Hepatocyte (in vitro differentiated cells): Measurements from ENCODE around the gene APOOL. TPM values are rescaled to one million over a fixed set of nuclear protein-coding genes. Genes with fewer than 3 reads are reported as not detected.
A peak's percentile ranks its signal among the peaks of the same experiment; 100 is the strongest.
"Not testable (repeated sequence)": the region's sequence is repeated elsewhere in the genome, so short reads cannot be mapped to it uniquely, and the experiment has no call there.

Experiments used
- DNase-seq: peaks from one replicate; pipeline ENCODE4 v3.0.0-alpha.2; 2016; ENCODE audit warnings: low spot score
- H2AFZ ChIP-seq: fragments of 200-600 bp; sonication (generic); 2 replicates; pipeline ENCODE4 v1.6.0; 2016; ENCODE audit warnings: antibody characterized with exemption, mild to moderate bottlenecking
- H3K27ac ChIP-seq: fragments of 200-600 bp; sonication (generic); 2 replicates; pipeline ENCODE4 v1.5.1; 2016; ENCODE audit warnings: mild to moderate bottlenecking
- H3K27me3 ChIP-seq: fragments of 200-600 bp; sonication (generic); 2 replicates; pipeline ENCODE4 v1.6.1; 2016
- H3K36me3 ChIP-seq: fragments of 200-600 bp; sonication (generic); replicated peaks from 2 replicates; pipeline ENCODE4 v1.5.1; 2016; ENCODE audit warnings: low read depth; ENCODE audit not compliant: insufficient read depth
- H3K4me1 ChIP-seq: fragments of 200-600 bp; sonication (generic); 2 replicates; pipeline ENCODE4 v1.5.1; 2016; ENCODE audit warnings: mild to moderate bottlenecking, moderate library complexity; ENCODE audit not compliant: insufficient read depth
- H3K4me2 ChIP-seq: fragments of 200-600 bp; sonication (generic); 2 replicates; pipeline ENCODE4 v1.6.0; 2016
- H3K4me3 ChIP-seq: fragments of 200-600 bp; sonication (generic); 2 replicates; pipeline ENCODE4 v1.5.1; 2016; ENCODE audit warnings: mild to moderate bottlenecking
- H3K79me2 ChIP-seq: fragments of 200-600 bp; sonication (generic); 2 replicates; pipeline ENCODE4 v1.6.0; 2017; ENCODE audit warnings: mild to moderate bottlenecking
- H3K9me2 ChIP-seq: fragments of 200-600 bp; sonication (generic); replicated peaks from 2 replicates; pipeline ENCODE4 v1.6.0; 2017; ENCODE audit warnings: mild to moderate bottlenecking; ENCODE audit not compliant: insufficient read depth
- H3K9me3 ChIP-seq: fragments of 200-600 bp; sonication (generic); 2 replicates; pipeline ENCODE4 v1.5.1; 2016; ENCODE audit warnings: low read depth, mild to moderate bottlenecking
- H4K20me1 ChIP-seq: fragments of 200-600 bp; sonication (generic); 2 replicates; pipeline ENCODE4 v1.6.0; 2016; ENCODE audit warnings: mild to moderate bottlenecking; ENCODE audit not compliant: insufficient read depth, poor library complexity, severe bottlenecking
- EZH2 ChIP-seq: fragments of 200-600 bp; sonication (generic); IDR thresholded peaks from 2 replicates; pipeline ENCODE4 v1.6.1; 2016; ENCODE audit warnings: antibody characterized with exemption, mild to moderate bottlenecking, borderline replicate concordance
- EZH2phosphoT487 ChIP-seq: fragments of 200-600 bp; sonication (generic); IDR thresholded peaks from one replicate; pipeline ENCODE4 v1.6.1; 2018; ENCODE audit warnings: antibody characterized with exemption, mild to moderate bottlenecking, low read depth, moderate library complexity; ENCODE audit not compliant: unreplicated experiment, severe bottlenecking
- WGBS: methylation state at CpG from one replicate; pipeline ENCODE4 v1.1.6; 2016; ENCODE audit warnings: low lambda C conversion rate; ENCODE audit errors: missing lambda C conversion rate; 5-methylcytosine and 5-hydroxymethylcytosine counted together
- polyA plus RNA-seq: library from polyadenylated mRNA; unstranded; fragments of >200 nt; fragmentation: Nextera tagmentation; extraction: Ambion mirVana; gene quantifications from 2 replicates; pipeline ENCODE4 v1.2.1, GENCODE V29; 2016
- total RNA-seq: library from RNA; depleted of rRNA; stranded (reverse); fragments of >200 nt; gene quantifications from 2 replicates; pipeline ENCODE4 v1.2.3, GENCODE V29; 2014
- TF ChIP-seq, protein P1 (sequence below): fragments of 200-600 bp; sonication (generic); IDR thresholded peaks from 2 replicates; pipeline ENCODE4 v1.5.1; 2016; ENCODE audit warnings: antibody characterized with exemption, mild to moderate bottlenecking; ENCODE audit not compliant: poor library complexity

The APOOL gene, protein sequence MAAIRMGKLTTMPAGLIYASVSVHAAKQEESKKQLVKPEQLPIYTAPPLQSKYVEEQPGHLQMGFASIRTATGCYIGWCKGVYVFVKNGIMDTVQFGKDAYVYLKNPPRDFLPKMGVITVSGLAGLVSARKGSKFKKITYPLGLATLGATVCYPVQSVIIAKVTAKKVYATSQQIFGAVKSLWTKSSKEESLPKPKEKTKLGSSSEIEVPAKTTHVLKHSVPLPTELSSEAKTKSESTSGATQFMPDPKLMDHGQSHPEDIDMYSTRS
- total RNA-seq (22.0 and 23.7 TPM in 2 replicates), polyA plus RNA-seq (3.7 and 5.7 TPM in 2 replicates)

DNA sequence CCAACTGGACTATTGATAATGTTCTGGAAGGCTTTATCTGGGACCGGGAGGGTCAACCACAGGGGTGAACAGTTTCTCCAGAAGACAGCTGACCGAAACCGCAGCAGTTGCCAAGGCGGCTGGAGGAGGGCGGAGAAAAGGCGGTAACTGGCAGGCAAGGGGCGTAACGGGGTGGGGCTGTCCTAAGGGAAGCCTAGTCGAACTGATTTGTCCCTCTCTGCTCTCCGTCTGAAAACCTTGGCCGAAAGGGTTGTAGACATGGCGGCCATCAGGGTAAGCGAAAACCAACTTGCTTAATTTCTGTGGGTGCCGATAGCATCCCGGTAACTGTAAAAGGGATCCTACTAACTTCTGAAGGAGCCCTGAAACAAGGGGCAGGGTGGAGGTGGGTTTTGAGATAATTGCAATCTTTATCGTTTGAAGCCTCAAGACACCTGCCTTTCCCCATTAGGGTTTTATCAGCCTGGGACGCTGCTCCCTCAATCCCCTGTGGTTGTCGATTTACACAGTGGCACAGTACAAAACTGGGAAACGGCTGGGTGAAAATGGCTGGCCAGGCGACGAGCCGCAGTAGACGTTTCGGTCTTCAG lies at the start of gene APOOL:
Gene APOOL, plus strand, starts transcription at position 223 of the 590 bp plus-strand sequence. Its CDS starts 36 bp downstream, at position 259.
- Histone ChIP-seq H3K9me3 (no peaks in the 10 kb centered on the region), H3K4me3 (peak within 1 kb of the TSS; percentile 32), H3K4me2 (peak within 1 kb of the TSS; percentile 74), H3K4me1 (no peaks in the 10 kb centered on the region), H4K20me1 (no peaks in the 10 kb centered on the region), H2AFZ (peak within 1 kb of the TSS; percentile 34), H3K36me3 (no peaks in the 10 kb centered on the region), H3K27ac (peak within 1 kb of the TSS; percentile 80), H3K79me2 (peaks cover 23% of the 10 kb centered on the region), H3K9me2 (no peaks in the 10 kb centered on the region), H3K27me3 (no peaks in the 10 kb centered on the region)
- DNase-seq = peak; percentile 90
- TF ChIP-seq EZH2 (no peak), EZH2phosphoT487 (no peak)
- TF ChIP-seq, protein P1, sequence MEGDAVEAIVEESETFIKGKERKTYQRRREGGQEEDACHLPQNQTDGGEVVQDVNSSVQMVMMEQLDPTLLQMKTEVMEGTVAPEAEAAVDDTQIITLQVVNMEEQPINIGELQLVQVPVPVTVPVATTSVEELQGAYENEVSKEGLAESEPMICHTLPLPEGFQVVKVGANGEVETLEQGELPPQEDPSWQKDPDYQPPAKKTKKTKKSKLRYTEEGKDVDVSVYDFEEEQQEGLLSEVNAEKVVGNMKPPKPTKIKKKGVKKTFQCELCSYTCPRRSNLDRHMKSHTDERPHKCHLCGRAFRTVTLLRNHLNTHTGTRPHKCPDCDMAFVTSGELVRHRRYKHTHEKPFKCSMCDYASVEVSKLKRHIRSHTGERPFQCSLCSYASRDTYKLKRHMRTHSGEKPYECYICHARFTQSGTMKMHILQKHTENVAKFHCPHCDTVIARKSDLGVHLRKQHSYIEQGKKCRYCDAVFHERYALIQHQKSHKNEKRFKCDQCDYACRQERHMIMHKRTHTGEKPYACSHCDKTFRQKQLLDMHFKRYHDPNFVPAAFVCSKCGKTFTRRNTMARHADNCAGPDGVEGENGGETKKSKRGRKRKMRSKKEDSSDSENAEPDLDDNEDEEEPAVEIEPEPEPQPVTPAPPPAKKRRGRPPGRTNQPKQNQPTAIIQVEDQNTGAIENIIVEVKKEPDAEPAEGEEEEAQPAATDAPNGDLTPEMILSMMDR = no peak
- WGBS = 52% methylated on average over 24 of the region's 24 CpGs

DNA sequence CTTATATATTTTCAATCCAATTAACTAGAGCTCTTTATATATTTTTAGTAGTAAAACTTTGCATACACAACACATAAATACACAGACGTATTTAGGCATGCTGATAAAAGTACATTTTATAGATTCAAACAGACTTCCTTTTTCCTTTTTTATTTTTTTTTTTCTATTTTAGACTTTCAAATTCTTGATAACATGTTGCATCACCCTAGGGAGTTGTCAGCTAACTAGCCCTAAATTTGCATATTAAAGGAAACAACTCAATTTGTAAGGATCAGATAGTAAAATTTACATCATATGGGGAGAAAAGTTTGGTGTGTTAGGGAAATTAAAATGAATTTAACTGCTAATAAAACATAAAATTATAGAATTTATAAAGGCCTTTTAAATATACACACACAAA lies 47.4 kb upstream of the APOOL start:
- no peaks in the 10 kb centered on the region for H3K27me3 ChIP-seq

DNA sequence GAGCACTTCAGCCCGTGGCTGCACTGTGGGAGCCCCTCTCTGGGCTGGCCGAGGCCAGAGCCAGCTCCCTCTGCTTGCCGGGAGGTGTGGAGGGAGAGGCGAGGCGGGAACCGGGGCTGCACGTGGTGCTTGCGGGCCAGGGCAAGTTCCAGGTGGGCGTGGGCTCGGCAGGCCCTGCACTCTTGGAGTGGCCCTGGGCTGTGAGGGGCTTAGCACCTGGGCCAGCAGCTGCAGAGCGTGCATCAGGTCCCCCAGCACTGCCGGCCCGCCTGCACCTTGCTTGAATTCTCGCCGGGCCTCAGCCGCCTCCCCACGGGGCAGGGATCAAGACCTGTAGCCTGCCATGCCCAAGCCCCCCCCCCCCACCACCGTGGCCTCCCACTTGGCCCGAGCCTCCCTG lies 28.9 kb upstream of the APOOL start:
- H3K9me3 ChIP-seq = no peaks in the 10 kb centered on the region
- H3K4me3 ChIP-seq = no peak overlapping the region
- TF ChIP-seq EZH2 = no peak
- TF ChIP-seq, protein P1 = no peak
- no peak for TF ChIP-seq EZH2phosphoT487
- no peaks in the 10 kb centered on the region for H3K79me2 ChIP-seq
- H3K4me1 ChIP-seq = no peaks in the 10 kb centered on the region
- no peak overlapping the region for H2AFZ ChIP-seq
- no peak overlapping the region for H3K27ac ChIP-seq
- DNase-seq = no peak
- H3K27me3 ChIP-seq = no peaks in the 10 kb centered on the region
- WGBS = 78% methylated on average over 10 of the region's 19 CpGs
- H3K36me3 ChIP-seq = no peaks in the 10 kb centered on the region
- H4K20me1 ChIP-seq = no peaks in the 10 kb centered on the region
- H3K9me2 ChIP-seq = no peaks in the 10 kb centered on the region
- no peak overlapping the region for H3K4me2 ChIP-seq

More for the DNA sequence above, 47.4 kb upstream of the APOOL start:
- TF ChIP-seq EZH2 = no peak
- TF ChIP-seq, protein P1 = no peak
- TF ChIP-seq EZH2phosphoT487 = no peak
- Histone ChIP-seq H3K4me3 (no peak overlapping the region), H3K9me3 (no peaks in the 10 kb centered on the region), H2AFZ (no peak overlapping the region), H3K36me3 (no peaks in the 10 kb centered on the region), H4K20me1 (no peaks in the 10 kb centered on the region), H3K27ac (no peak overlapping the region), H3K4me1 (no peaks in the 10 kb centered on the region), H3K4me2 (no peak overlapping the region), H3K9me2 (no peaks in the 10 kb centered on the region), H3K79me2 (no peaks in the 10 kb centered on the region)
- 74% methylated on average over 1 of the region's 1 CpG for WGBS
- DNase-seq = no peak

DNA sequence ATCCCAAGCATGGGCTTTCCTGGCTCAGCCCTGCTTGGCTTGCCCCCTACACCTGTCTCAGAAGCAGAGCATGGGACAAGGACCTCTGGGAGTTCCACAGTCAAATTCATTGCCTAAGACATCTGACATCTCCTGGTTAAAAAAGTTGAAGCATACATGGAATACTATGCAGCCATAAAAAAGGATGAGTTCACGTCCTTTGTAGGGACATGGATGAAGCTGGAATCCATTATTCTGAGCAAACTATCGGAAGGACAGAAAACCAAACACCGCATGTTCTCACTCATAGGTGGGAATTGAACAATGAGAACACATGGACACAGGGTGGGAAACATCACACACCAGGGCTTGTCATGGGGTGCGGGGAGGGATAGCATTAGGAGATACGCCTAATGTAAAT lies 11.9 kb upstream of the APOOL start:
- not testable (repeated sequence) for H3K36me3 ChIP-seq, H4K20me1 ChIP-seq, H3K27ac ChIP-seq, H3K4me2 ChIP-seq, DNase-seq, H3K4me3 ChIP-seq, H2AFZ ChIP-seq, H3K4me1 ChIP-seq, H3K79me2 ChIP-seq, H3K9me2 ChIP-seq, H3K9me3 ChIP-seq, H3K27me3 ChIP-seq
- 86% methylated on average over 5 of the region's 5 CpGs for WGBS
